H9 (cell line): Measurements from ENCODE around the gene CDC42. TPM values are rescaled to one million over a fixed set of nuclear protein-coding genes. Genes with fewer than 3 reads are reported as not detected.

Experiments
- DNase-seq: peaks from one replicate; pipeline ENCODE4 v3.0.0-alpha.2; 2017
- H2AFZ ChIP-seq: one replicate; pipeline ENCODE4 v1.6.1; 2013; ENCODE audit warnings: mild to moderate bottlenecking, low read length, control low read depth, moderate library complexity
- H2AK5ac ChIP-seq: 2 replicates; pipeline ENCODE4 v1.6.1; 2013; ENCODE audit warnings: low read length, control low read depth, mixed read lengths; ENCODE audit not compliant: insufficient read length
- H2BK120ac ChIP-seq: one replicate; pipeline ENCODE4 v1.6.1; 2013; ENCODE audit warnings: low read depth, mild to moderate bottlenecking, low read length, control low read depth, inconsistent platforms; ENCODE audit not compliant: poor library complexity, severe bottlenecking
- H2BK12ac ChIP-seq: 2 replicates; pipeline ENCODE4 v1.6.1; 2013; ENCODE audit warnings: low read length, control low read depth, mixed read lengths, low read depth; ENCODE audit not compliant: insufficient read length
- H2BK15ac ChIP-seq: 2 replicates; pipeline ENCODE4 v1.6.1; 2013; ENCODE audit warnings: low read depth, low read length, control low read depth
- H2BK20ac ChIP-seq: one replicate; pipeline ENCODE4 v1.6.1; 2013; ENCODE audit warnings: low read depth, mild to moderate bottlenecking, low read length, control low read depth, inconsistent platforms; ENCODE audit not compliant: poor library complexity, severe bottlenecking
- H2BK5ac ChIP-seq: 2 replicates; pipeline ENCODE4 v1.6.1; 2013; ENCODE audit warnings: low read length, control low read depth, mixed read lengths; ENCODE audit not compliant: insufficient read length
- H3K14ac ChIP-seq: 2 replicates; pipeline ENCODE4 v1.6.1; 2013; ENCODE audit warnings: low read length, control low read depth; ENCODE audit not compliant: insufficient read depth
- H3K18ac ChIP-seq: 2 replicates; pipeline ENCODE4 v1.6.1; 2013; ENCODE audit warnings: low read depth, mild to moderate bottlenecking, mixed read lengths, low read length, control low read depth; ENCODE audit not compliant: insufficient read length
- H3K23ac ChIP-seq: 2 replicates; pipeline ENCODE4 v1.6.1; 2013; ENCODE audit warnings: low read length, control low read depth, mixed read lengths, low read depth; ENCODE audit not compliant: insufficient read length
- H3K23me2 ChIP-seq: 2 replicates; pipeline ENCODE4 v1.6.1; 2013; ENCODE audit warnings: low read depth, mild to moderate bottlenecking, mixed read lengths, low read length, control low read depth; ENCODE audit not compliant: insufficient read length, poor library complexity, severe bottlenecking
- H3K27ac ChIP-seq: 2 replicates; pipeline ENCODE4 v1.5.1; 2013; ENCODE audit warnings: low read length, control low read depth, mixed read lengths, low read depth; ENCODE audit not compliant: insufficient read length
- H3K27me3 ChIP-seq: 2 replicates; pipeline ENCODE4 v1.6.1; 2013; ENCODE audit warnings: low read length, control low read depth, inconsistent platforms; ENCODE audit not compliant: insufficient read depth
- H3K4ac ChIP-seq: 2 replicates; pipeline ENCODE4 v1.6.1; 2013; ENCODE audit warnings: low read depth, mild to moderate bottlenecking, control low read depth, inconsistent platforms, low read length, moderate library complexity
- H3K4me1 ChIP-seq: 2 replicates; pipeline ENCODE4 v1.6.1; 2013; ENCODE audit warnings: low read length, control low read depth, inconsistent platforms; ENCODE audit not compliant: insufficient read depth
- H3K4me2 ChIP-seq: 2 replicates; pipeline ENCODE4 v1.6.1; 2013; ENCODE audit warnings: low read length, control low read depth, mixed read lengths; ENCODE audit not compliant: insufficient read length, insufficient read depth
- H3K56ac ChIP-seq: 2 replicates; pipeline ENCODE4 v1.6.1; 2013; ENCODE audit warnings: low read depth, mild to moderate bottlenecking, mixed read lengths, low read length, control low read depth; ENCODE audit not compliant: insufficient read length
- H3K79me1 ChIP-seq: 2 replicates; pipeline ENCODE4 v1.6.1; 2013; ENCODE audit warnings: low read depth, mild to moderate bottlenecking, moderate library complexity, low read length, control low read depth, inconsistent platforms; ENCODE audit not compliant: insufficient read depth, poor library complexity, severe bottlenecking
- H3K79me2 ChIP-seq: 2 replicates; pipeline ENCODE4 v1.6.1; 2013; ENCODE audit warnings: low read length, control low read depth, inconsistent platforms; ENCODE audit not compliant: insufficient read depth
- H3K9ac ChIP-seq: 2 replicates; pipeline ENCODE4 v1.6.1; 2013; ENCODE audit warnings: low read length, control low read depth, mixed read lengths; ENCODE audit not compliant: insufficient read length; ENCODE audit errors: extremely low read depth
- H3K9me3 ChIP-seq: one replicate; pipeline ENCODE4 v1.6.1; 2013; ENCODE audit warnings: low read depth, low read length, inconsistent platforms; ENCODE audit not compliant: control insufficient read depth
- H3T11ph ChIP-seq: one replicate; pipeline ENCODE4 v1.6.1; 2013; ENCODE audit warnings: mild to moderate bottlenecking, low read length, control low read depth, inconsistent platforms
- H4K20me1 ChIP-seq: one replicate; pipeline ENCODE4 v1.6.1; 2013; ENCODE audit not compliant: control insufficient read depth, insufficient read length, insufficient read depth
- H4K5ac ChIP-seq: 2 replicates; pipeline ENCODE4 v1.6.1; 2013; ENCODE audit warnings: low read depth, mild to moderate bottlenecking, mixed read lengths, low read length, control low read depth; ENCODE audit not compliant: insufficient read length
- H4K8ac ChIP-seq: replicated peaks from 2 replicates; pipeline ENCODE4 v1.6.1; 2013; ENCODE audit warnings: low read length, control low read depth, mixed read lengths, low read depth; ENCODE audit not compliant: insufficient read length
- H4K91ac ChIP-seq: 2 replicates; pipeline ENCODE4 v1.6.1; 2013; ENCODE audit warnings: low read depth, mild to moderate bottlenecking, moderate library complexity, mixed read lengths, low read length, control low read depth; ENCODE audit not compliant: insufficient read length
- H3K27ac Mint-ChIP-seq, 3 experiments: 2 replicates in 2 of 3; 3 replicates in 1 of 3; pipeline ENCODE4 v1.8.0; 2020 to 2021; ENCODE audit warnings: mixed read lengths in 3 of 3, mild to moderate bottlenecking in 1 of 3, moderate library complexity in 1 of 3
- H3K27me3 Mint-ChIP-seq: 2 replicates; pipeline ENCODE4 v1.8.0; 2021; ENCODE audit warnings: low read depth, mild to moderate bottlenecking, moderate library complexity, mixed read lengths
- H3K36me3 Mint-ChIP-seq, 3 experiments: 2 replicates in 2 of 3; 3 replicates in 1 of 3; pipeline ENCODE4 v1.8.0; 2020 to 2021; ENCODE audit warnings: low read depth in 3 of 3, mixed read lengths in 3 of 3; ENCODE audit not compliant: insufficient read depth in 1 of 3
- H3K4me1 Mint-ChIP-seq, 2 experiments: 2 replicates each; pipeline ENCODE4 v1.8.0; 2020; ENCODE audit warnings: mixed read lengths in 2 of 2
- H3K4me3 Mint-ChIP-seq, 2 experiments: 2 replicates in 1 of 2; 3 replicates in 1 of 2; pipeline ENCODE4 v1.8.0; 2020 to 2021; ENCODE audit warnings: mild to moderate bottlenecking in 2 of 2, mixed read lengths in 2 of 2, moderate library complexity in 1 of 2
- H3K9me3 Mint-ChIP-seq, 2 experiments: 2 replicates in 1 of 2; 3 replicates in 1 of 2; pipeline ENCODE4 v1.8.0; 2020; ENCODE audit warnings: mild to moderate bottlenecking in 2 of 2, mixed read lengths in 2 of 2, moderate library complexity in 1 of 2
- WGBS: extraction: QIAGEN DNeasy Blood & Tissue Kit; methylation state at CpG from one replicate; pipeline ENCODE4 v1.1.7; 2013; ENCODE audit warnings: missing lambda C conversion rate, low lambda C conversion rate, mixed read lengths; ENCODE audit not compliant: insufficient read length; ENCODE audit errors: extremely low coverage; 5-methylcytosine and 5-hydroxymethylcytosine counted together
- total RNA-seq: library from RNA; stranded (reverse); gene quantifications from 2 replicates; pipeline ENCODE4 v1.2.1, GENCODE V29; 2021
- TF ChIP-seq, protein P1 (sequence below): fragments of 200-600 bp; sonication (generic); conservative IDR thresholded peaks from 3 replicates; pipeline ENCODE4 v1.8.0; 2021; ENCODE audit warnings: antibody characterized with exemption, mild to moderate bottlenecking

The CDC42 gene
- total RNA-seq, 1 experiment from 2014 or later: 197 TPM

DNA sequence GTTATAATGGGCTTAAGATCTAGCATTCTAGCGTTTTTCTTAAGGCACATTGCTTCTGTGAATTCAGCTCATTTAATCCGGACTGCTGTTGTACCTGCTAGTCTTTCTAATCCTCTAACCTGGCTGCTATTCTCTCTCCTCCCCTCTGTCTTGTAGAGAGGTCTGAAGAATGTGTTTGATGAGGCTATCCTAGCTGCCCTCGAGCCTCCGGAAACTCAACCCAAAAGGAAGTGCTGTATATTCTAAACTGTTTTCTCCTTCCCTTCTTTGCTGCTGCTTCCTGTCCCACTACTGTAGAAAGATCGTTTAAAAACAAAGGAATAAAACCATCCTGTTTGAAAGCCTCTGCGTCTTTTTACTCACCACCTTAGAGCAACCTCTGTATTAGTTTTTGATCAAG, 37.3 kb downstream of the CDC42 start:
- H3K9me3 ChIP-seq: no peaks in the 10 kb centered on the region
- H3K4me1 ChIP-seq: peaks cover 13% of the 10 kb centered on the region
- Mint-ChIP-seq H3K4me3 (no peak overlapping the region; a peak in 1 of 5 replicates), H3K27ac (peak overlapping the region in 2 of 3 experiments; percentile 78; a peak in 5 of 7 replicates), H3K9me3 (no peaks in the 10 kb centered on the region), H3K4me1 (peaks cover 40 to 55% of the 10 kb centered on the region in 2 experiments), H3K27me3 (no peaks in the 10 kb centered on the region), H3K36me3 (peaks cover 3 to 42% (median 32%) of the 10 kb centered on the region in 3 experiments; a peak in 5 of 7 replicates)
- H3K4me2 ChIP-seq: peak overlapping the region; percentile 40
- H4K8ac ChIP-seq: no peak overlapping the region
- no peak overlapping the region for H2BK120ac ChIP-seq
- H2BK12ac ChIP-seq: no peak overlapping the region
- peaks cover 2% of the 10 kb centered on the region; the same call in 1 of the 2 replicates for H3K79me2 ChIP-seq
- no peak overlapping the region for H4K91ac ChIP-seq
- no peaks in the 10 kb centered on the region for H3K79me1 ChIP-seq
- H3K14ac ChIP-seq: no peak overlapping the region
- H2BK20ac ChIP-seq: no peak overlapping the region
- H3K9ac ChIP-seq: no peak overlapping the region
- H3K27me3 ChIP-seq: no peaks in the 10 kb centered on the region
- TF ChIP-seq, protein P1, sequence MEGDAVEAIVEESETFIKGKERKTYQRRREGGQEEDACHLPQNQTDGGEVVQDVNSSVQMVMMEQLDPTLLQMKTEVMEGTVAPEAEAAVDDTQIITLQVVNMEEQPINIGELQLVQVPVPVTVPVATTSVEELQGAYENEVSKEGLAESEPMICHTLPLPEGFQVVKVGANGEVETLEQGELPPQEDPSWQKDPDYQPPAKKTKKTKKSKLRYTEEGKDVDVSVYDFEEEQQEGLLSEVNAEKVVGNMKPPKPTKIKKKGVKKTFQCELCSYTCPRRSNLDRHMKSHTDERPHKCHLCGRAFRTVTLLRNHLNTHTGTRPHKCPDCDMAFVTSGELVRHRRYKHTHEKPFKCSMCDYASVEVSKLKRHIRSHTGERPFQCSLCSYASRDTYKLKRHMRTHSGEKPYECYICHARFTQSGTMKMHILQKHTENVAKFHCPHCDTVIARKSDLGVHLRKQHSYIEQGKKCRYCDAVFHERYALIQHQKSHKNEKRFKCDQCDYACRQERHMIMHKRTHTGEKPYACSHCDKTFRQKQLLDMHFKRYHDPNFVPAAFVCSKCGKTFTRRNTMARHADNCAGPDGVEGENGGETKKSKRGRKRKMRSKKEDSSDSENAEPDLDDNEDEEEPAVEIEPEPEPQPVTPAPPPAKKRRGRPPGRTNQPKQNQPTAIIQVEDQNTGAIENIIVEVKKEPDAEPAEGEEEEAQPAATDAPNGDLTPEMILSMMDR: no peak
- H4K20me1 ChIP-seq: no peaks in the 10 kb centered on the region
- no peak overlapping the region for H3K18ac ChIP-seq
- no CpG with 5 or more reads among the region's 6 CpGs for WGBS
- no peak for DNase-seq
- no peak overlapping the region for H3K56ac ChIP-seq
- no peak overlapping the region for H2AK5ac ChIP-seq
- no peak overlapping the region for H4K5ac ChIP-seq
- no peak overlapping the region for H3K23ac ChIP-seq
- no peaks in the 10 kb centered on the region for H3K23me2 ChIP-seq
- no peak overlapping the region for H2AFZ ChIP-seq
- no peak overlapping the region for H3T11ph ChIP-seq
- no peak overlapping the region for H2BK5ac ChIP-seq
- H3K27ac ChIP-seq: peak overlapping the region; percentile 74
- H2BK15ac ChIP-seq: no peak overlapping the region
- H3K4ac ChIP-seq: no peak overlapping the region
